ENCODE data around the gene BCL2. TPM values are rescaled to one million over a fixed set of nuclear protein-coding genes. Genes with fewer than 3 reads are reported as not detected.

BCL2 gene
- polyA plus RNA-seq, 1 of the 3 experiments (the other 2 are of a cell fraction) = 1.5 TPM

- ChIA-PET CTCF (interaction anchor here (1.0 to 2.3 kb wide), 3 partner anchors 26 to 72 kb away, joined by 3 to 11 read pairs (median 10); no protein-coding TSS in a partner anchor), POLR2A (interaction anchor here (1.0 to 1.4 kb wide), 2 partner anchors 10 to 56 kb away, joined by 3 to 8 read pairs; partner anchors contain the start of gene VPS4B)
- H2AFZ ChIP-seq (ENCODE audit: low read depth) = peak overlapping the region; percentile 71; the same call in 1 of the 2 replicates
- H3K9me2 ChIP-seq = no peaks in the 10 kb centered on the region
- peak overlapping the region; percentile 77 to 93 for H3K4me3 ChIP-seq (ENCODE audit: low read depth in 2 of 2, low read length in 1 of 2)
- peak overlapping the region; percentile 92 for H3K9ac ChIP-seq
- H3K27ac ChIP-seq (ENCODE audit: low read depth in 2 of 2, low read length in 1 of 2) = peak overlapping the region; percentile 83 to 97
- H4K20me1 ChIP-seq (ENCODE audit: insufficient read depth) = peaks cover 26% of the 10 kb centered on the region
- peak; percentile 76 for DNase-seq
- 0% methylated on average over 16 of the region's 65 CpGs for WGBS (ENCODE audit: low lambda C conversion rate)
- TF ChIP-seq NFIC (IDR thresholded peaks at IDR 0.05; ENCODE audit: borderline replicate concordance) (peak; percentile 50; the same call in 1 of the 2 replicates), FOSL2 (IDR thresholded peaks at IDR 0.05; ENCODE audit: borderline replicate concordance, low read depth) (peak; percentile 66; the same call in 1 of the 2 replicates), MAX (IDR thresholded peaks at IDR 0.05; ENCODE audit: low read depth) (0 out of 2 replicates have a peak, but pooled peaks have one; percentile 45), TCF12 (IDR thresholded peaks at IDR 0.05) (peak; percentile 26; the same call in 1 of the 2 replicates), JUND (IDR thresholded peaks at IDR 0.05) (peak; percentile 45; the same call in 1 of the 2 replicates), PBX3 (IDR thresholded peaks at IDR 0.05) (0 out of 2 replicates have a peak, but pooled peaks have one; percentile 39), TEAD4 (IDR thresholded peaks at IDR 0.05; ENCODE audit: borderline replicate concordance, insufficient read depth) (no peak), ZBTB33 (IDR thresholded peaks at IDR 0.05; ENCODE audit: borderline replicate concordance, low read depth) (no peak), MXI1 (IDR thresholded peaks at IDR 0.05; ENCODE audit: low read depth, low read length) (0 out of 2 replicates have a peak, but pooled peaks have one; percentile 19)
- peaks cover 52% of the 10 kb centered on the region for H3K79me2 ChIP-seq (ENCODE audit: insufficient read depth)
- H3K9me3 ChIP-seq = no peaks in the 10 kb centered on the region
- H3K36me3 ChIP-seq (replicated peaks in 1 of 2; ENCODE audit: control insufficient read depth in 1 of 2, insufficient read depth in 2 of 2, low read length in 1 of 2) = peaks cover 10 to 13% of the 10 kb centered on the region in 2 experiments
- H3K4me1 ChIP-seq (ENCODE audit: control insufficient read depth in 1 of 2, insufficient read depth in 2 of 2, low read depth in 1 of 2, low read length in 1 of 2) = peaks cover 3 to 7% of the 10 kb centered on the region in 2 experiments; a peak in 3 of 4 replicates
- peak overlapping the region; percentile 94 for H3K4me2 ChIP-seq
- peaks cover 13% of the 10 kb centered on the region for H3F3A ChIP-seq (replicated peaks; ENCODE audit: insufficient read depth)
- H3K27me3 ChIP-seq (ENCODE audit: insufficient read depth) = no peaks in the 10 kb centered on the region
These were observed 46.9 kb upstream of the BCL2 start for GRCh38 chr18:63366213-63367052.

- H3K79me2 ChIP-seq (ENCODE audit: insufficient read depth) = peaks cover 52% of the 10 kb centered on the region
- peak overlapping the region; percentile 94 for H3K4me2 ChIP-seq
- peak overlapping the region; percentile 17 to 83; a peak in 3 of 4 replicates for H3K27ac ChIP-seq (ENCODE audit: low read depth in 2 of 2, low read length in 1 of 2)
- peak; percentile 22 for DNase-seq
- POLR2A ChIA-PET = no interaction called here
- H3K9me3 ChIP-seq = no peaks in the 10 kb centered on the region
- H3K9ac ChIP-seq = peak overlapping the region; percentile 92
- peaks cover 26% of the 10 kb centered on the region for H4K20me1 ChIP-seq (ENCODE audit: insufficient read depth)
- TF ChIP-seq ELF1 (IDR thresholded peaks at IDR 0.05) (no peak), FOSL2 (IDR thresholded peaks at IDR 0.05; ENCODE audit: borderline replicate concordance, low read depth) (no peak), RCOR1 (IDR thresholded peaks at IDR 0.05; ENCODE audit: low read length) (no peak), MAX (IDR thresholded peaks at IDR 0.05; ENCODE audit: low read depth) (no peak)
- CTCF ChIA-PET = interaction anchor here (0.6 to 2.3 kb wide), 6 partner anchors 20 to 370 kb away, joined by 3 to 11 read pairs (median 3); no protein-coding TSS in a partner anchor
- H2AFZ ChIP-seq (ENCODE audit: low read depth) = peak overlapping the region; percentile 71; the same call in 1 of the 2 replicates
- H3K36me3 ChIP-seq (replicated peaks in 1 of 2; ENCODE audit: control insufficient read depth in 1 of 2, insufficient read depth in 2 of 2, low read length in 1 of 2) = peaks cover 12 to 17% of the 10 kb centered on the region in 2 experiments
- H3K4me3 ChIP-seq (ENCODE audit: low read depth in 2 of 2, low read length in 1 of 2) = peak overlapping the region; percentile 77 to 93
- peaks cover 3 to 7% of the 10 kb centered on the region in 2 experiments; a peak in 3 of 4 replicates for H3K4me1 ChIP-seq (ENCODE audit: control insufficient read depth in 1 of 2, insufficient read depth in 2 of 2, low read depth in 1 of 2, low read length in 1 of 2)
- H3K27me3 ChIP-seq (ENCODE audit: insufficient read depth) = no peaks in the 10 kb centered on the region
- 2% methylated on average over 12 of the region's 12 CpGs for WGBS (ENCODE audit: low lambda C conversion rate)
- H3K9me2 ChIP-seq = no peaks in the 10 kb centered on the region
- H3F3A ChIP-seq (replicated peaks; ENCODE audit: insufficient read depth) = peaks cover 13% of the 10 kb centered on the region
These were observed 46.3 kb upstream of the BCL2 start for GRCh38 chr18:63365876-63366212.

All from SK-N-SH (cell line).